IgD-negative memory B cell (primary cell): ENCODE measurements around the gene LTBP1. TPM values are rescaled to one million over a fixed set of nuclear protein-coding genes. Genes with fewer than 3 reads are reported as not detected.
"Not testable (repeated sequence)": the region's sequence is repeated elsewhere in the genome, so short reads cannot be mapped to it uniquely, and the experiment has no call there.

Experiments used
- H3K27ac Mint-ChIP-seq, 3 donors: one replicate each; pipeline ENCODE4 v1.8.0; 2020 to 2022; ENCODE audit warnings: mild to moderate bottlenecking in 3 of 3, mixed read lengths in 3 of 3, moderate library complexity in 1 of 3
- H3K27me3 Mint-ChIP-seq: one replicate; pipeline ENCODE4 v1.8.0; 2021; ENCODE audit warnings: mixed read lengths
- H3K36me3 Mint-ChIP-seq: one replicate; pipeline ENCODE4 v1.8.0; 2020; ENCODE audit warnings: mild to moderate bottlenecking, mixed read lengths
- H3K4me1 Mint-ChIP-seq, 3 donors: one replicate each; pipeline ENCODE4 v1.8.0; 2020 to 2022; ENCODE audit warnings: mixed read lengths in 3 of 3, mild to moderate bottlenecking in 1 of 3
- H3K4me3 Mint-ChIP-seq, 4 donors: one replicate each; pipeline ENCODE4 v1.8.0; 2020 to 2022; ENCODE audit warnings: mild to moderate bottlenecking in 4 of 4, mixed read lengths in 4 of 4, moderate library complexity in 3 of 4
- H3K9me3 Mint-ChIP-seq, 3 donors: one replicate each; pipeline ENCODE4 v1.8.0; 2020 to 2021; ENCODE audit warnings: mixed read lengths in 3 of 3, mild to moderate bottlenecking in 1 of 3
- polyA plus RNA-seq: library from polyadenylated mRNA; unstranded; fragments of 300-500 nt; fragmentation: Illumina TruSeq; gene quantifications from one replicate; pipeline ENCODE4 v1.2.3, GENCODE V29; 2021

The LTBP1 gene
- polyA plus RNA-seq, 1 donor from 2014 or later = not detected

- Mint-ChIP-seq H3K27me3 (no peaks in the 10 kb centered on the region), H3K36me3 (no peaks in the 10 kb centered on the region), H3K9me3 (peaks cover 0 to 1% (median 0%) of the 10 kb centered on the region in 3 donors), H3K27ac (no peak overlapping the region), H3K4me1 (no peaks in the 10 kb centered on the region), H3K4me3 (no peak overlapping the region)
These were observed 105.6 kb downstream of the LTBP1 start for GRCh38 chr2:33052361-33052735.

GRCh38 chr2:33052795-33053194, 106.0 kb downstream of the LTBP1 start:
- H3K36me3 Mint-ChIP-seq, H3K27ac Mint-ChIP-seq, H3K9me3 Mint-ChIP-seq, H3K4me3 Mint-ChIP-seq, H3K4me1 Mint-ChIP-seq, H3K27me3 Mint-ChIP-seq: not testable (repeated sequence)

- Mint-ChIP-seq H3K27ac (no peak overlapping the region), H3K9me3 (peaks cover 0 to 1% (median 0%) of the 10 kb centered on the region in 3 donors), H3K36me3 (no peaks in the 10 kb centered on the region), H3K27me3 (peaks cover 8% of the 10 kb centered on the region), H3K4me3 (no peak overlapping the region), H3K4me1 (peaks cover 0 to 11% (median 0%) of the 10 kb centered on the region in 3 donors)
These were observed 109.4 kb downstream of the LTBP1 start for GRCh38 chr2:33056170-33056569.

GRCh38 chr2:33057307-33058028, 110.7 kb downstream of the LTBP1 start:
- not testable (repeated sequence) for H3K36me3 Mint-ChIP-seq, H3K4me3 Mint-ChIP-seq, H3K27me3 Mint-ChIP-seq, H3K9me3 Mint-ChIP-seq, H3K27ac Mint-ChIP-seq
- peaks cover 0 to 11% (median 0%) of the 10 kb centered on the region in 3 donors for H3K4me1 Mint-ChIP-seq

GRCh38 chr2:33058716-33059470, 112.1 kb downstream of the LTBP1 start:
- Mint-ChIP-seq H3K36me3 (no peaks in the 10 kb centered on the region), H3K27me3 (peaks cover 8% of the 10 kb centered on the region), H3K4me1 (peaks cover 0 to 11% (median 0%) of the 10 kb centered on the region in 3 donors), H3K4me3 (no peak overlapping the region), H3K9me3 (peaks cover 0 to 1% (median 0%) of the 10 kb centered on the region in 3 donors), H3K27ac (no peak overlapping the region)

- H3K27ac Mint-ChIP-seq = no peak overlapping the region
- no peak overlapping the region for H3K4me3 Mint-ChIP-seq
- peaks cover 0 to 1% (median 0%) of the 10 kb centered on the region in 3 donors for H3K9me3 Mint-ChIP-seq
- H3K27me3 Mint-ChIP-seq = peaks cover 8% of the 10 kb centered on the region
- H3K4me1 Mint-ChIP-seq = peaks cover 0 to 11% (median 0%) of the 10 kb centered on the region in 3 donors
- no peaks in the 10 kb centered on the region for H3K36me3 Mint-ChIP-seq
These were observed 112.9 kb downstream of the LTBP1 start for GRCh38 chr2:33059471-33060156.

- peaks cover 0 to 11% (median 0%) of the 10 kb centered on the region in 3 donors for H3K4me1 Mint-ChIP-seq
- peaks cover 8% of the 10 kb centered on the region for H3K27me3 Mint-ChIP-seq
- H3K4me3 Mint-ChIP-seq = no peak overlapping the region
These were observed 113.7 kb downstream of the LTBP1 start for GRCh38 chr2:33060405-33060804.

GRCh38 chr2:33062665-33063250, 116.0 kb downstream of the LTBP1 start:
- peaks cover 8% of the 10 kb centered on the region for H3K27me3 Mint-ChIP-seq
- H3K9me3 Mint-ChIP-seq = peaks cover 0 to 6% (median 0%) of the 10 kb centered on the region in 3 donors
- peaks cover 0 to 11% (median 4%) of the 10 kb centered on the region in 3 donors for H3K4me1 Mint-ChIP-seq
- H3K27ac Mint-ChIP-seq = no peak overlapping the region
- H3K36me3 Mint-ChIP-seq = no peaks in the 10 kb centered on the region
- no peak overlapping the region for H3K4me3 Mint-ChIP-seq

More at GRCh38 chr2:33060405-33060804, 113.7 kb downstream of the LTBP1 start:
- no peaks in the 10 kb centered on the region for H3K36me3 Mint-ChIP-seq
- H3K9me3 Mint-ChIP-seq = peaks cover 0 to 7% (median 0%) of the 10 kb centered on the region in 3 donors
- H3K27ac Mint-ChIP-seq = no peak overlapping the region

- Mint-ChIP-seq H3K36me3 (no peaks in the 10 kb centered on the region), H3K4me1 (peaks cover 0 to 4% (median 3%) of the 10 kb centered on the region in 3 donors), H3K27ac (no peak overlapping the region), H3K4me3 (no peak overlapping the region), H3K27me3 (peaks cover 1% of the 10 kb centered on the region), H3K9me3 (peaks cover 0 to 6% (median 0%) of the 10 kb centered on the region in 3 donors)
These were observed 117.6 kb downstream of the LTBP1 start for GRCh38 chr2:33064349-33064801.

GRCh38 chr2:33067598-33067997, 120.8 kb downstream of the LTBP1 start:
- no peak overlapping the region for H3K4me3 Mint-ChIP-seq
- peaks cover 0 to 6% (median 0%) of the 10 kb centered on the region in 3 donors for H3K9me3 Mint-ChIP-seq
- H3K27me3 Mint-ChIP-seq = peaks cover 1% of the 10 kb centered on the region
- H3K27ac Mint-ChIP-seq = no peak overlapping the region
- H3K36me3 Mint-ChIP-seq = no peaks in the 10 kb centered on the region
- H3K4me1 Mint-ChIP-seq = peaks cover 0 to 4% (median 0%) of the 10 kb centered on the region in 3 donors

GRCh38 chr2:33068261-33068660, 121.5 kb downstream of the LTBP1 start:
- Mint-ChIP-seq H3K36me3 (no peaks in the 10 kb centered on the region), H3K27me3 (peaks cover 1% of the 10 kb centered on the region), H3K27ac (no peak overlapping the region), H3K4me3 (no peak overlapping the region), H3K9me3 (peaks cover 0 to 6% (median 0%) of the 10 kb centered on the region in 3 donors), H3K4me1 (peaks cover 0 to 4% (median 0%) of the 10 kb centered on the region in 3 donors)

- Mint-ChIP-seq H3K27me3 (peaks cover 1% of the 10 kb centered on the region), H3K9me3 (peaks cover 0 to 2% (median 0%) of the 10 kb centered on the region in 3 donors), H3K36me3 (no peaks in the 10 kb centered on the region), H3K4me3 (no peak overlapping the region), H3K4me1 (peaks cover 0 to 4% (median 0%) of the 10 kb centered on the region in 3 donors), H3K27ac (no peak overlapping the region)
These were observed 123.3 kb downstream of the LTBP1 start for GRCh38 chr2:33069894-33070651.

- H3K27ac Mint-ChIP-seq = no peak overlapping the region
- no peaks in the 10 kb centered on the region for H3K36me3 Mint-ChIP-seq
- no peaks in the 10 kb centered on the region for H3K4me1 Mint-ChIP-seq
- no peak overlapping the region for H3K4me3 Mint-ChIP-seq
- H3K27me3 Mint-ChIP-seq = peaks cover 1% of the 10 kb centered on the region
- H3K9me3 Mint-ChIP-seq = no peaks in the 10 kb centered on the region
These were observed 124.8 kb downstream of the LTBP1 start for GRCh38 chr2:33071591-33071990.

GRCh38 chr2:33072614-33073013, 125.9 kb downstream of the LTBP1 start:
- no peak overlapping the region for H3K4me3 Mint-ChIP-seq
- no peaks in the 10 kb centered on the region for H3K36me3 Mint-ChIP-seq
- H3K9me3 Mint-ChIP-seq = no peaks in the 10 kb centered on the region
- H3K27me3 Mint-ChIP-seq = peaks cover 1% of the 10 kb centered on the region
- no peak overlapping the region for H3K27ac Mint-ChIP-seq
- peaks cover 0 to under 1% (median 0%) of the 10 kb centered on the region in 3 donors for H3K4me1 Mint-ChIP-seq
